HUES6 (cell line): ENCODE data around the gene CPNE9.
"Not testable (repeated sequence)": the region's sequence is repeated elsewhere in the genome, so short reads cannot be mapped to it uniquely, and the experiment has no call there.

Source experiments
- H3K27ac ChIP-seq: 2 replicates; pipeline ENCODE4 v1.7.0; 2013; ENCODE audit warnings: low read depth, mild to moderate bottlenecking, low read length, inconsistent platforms
- H3K27me3 ChIP-seq: 2 replicates; pipeline ENCODE4 v1.6.1; 2013; ENCODE audit warnings: low read length; ENCODE audit not compliant: control insufficient read depth, insufficient read depth
- H3K36me3 ChIP-seq: 2 replicates; pipeline ENCODE4 v1.6.1; 2013; ENCODE audit warnings: low read length; ENCODE audit not compliant: control insufficient read depth, insufficient read depth
- H3K4me1 ChIP-seq: 2 replicates; pipeline ENCODE4 v1.6.1; 2013; ENCODE audit warnings: low read length; ENCODE audit not compliant: control insufficient read depth, insufficient read depth
- H3K4me3 ChIP-seq: 2 replicates; pipeline ENCODE4 v1.5.1; 2013; ENCODE audit warnings: low read depth, low read length
- H3K9ac ChIP-seq: one replicate; pipeline ENCODE4 v1.6.1; 2013; ENCODE audit warnings: mild to moderate bottlenecking, low read length
- H3K9me3 ChIP-seq: 2 replicates; pipeline ENCODE4 v1.6.1; 2013; ENCODE audit warnings: low read depth, low read length; ENCODE audit not compliant: control insufficient read depth, insufficient read depth

Gene CPNE9

DNA sequence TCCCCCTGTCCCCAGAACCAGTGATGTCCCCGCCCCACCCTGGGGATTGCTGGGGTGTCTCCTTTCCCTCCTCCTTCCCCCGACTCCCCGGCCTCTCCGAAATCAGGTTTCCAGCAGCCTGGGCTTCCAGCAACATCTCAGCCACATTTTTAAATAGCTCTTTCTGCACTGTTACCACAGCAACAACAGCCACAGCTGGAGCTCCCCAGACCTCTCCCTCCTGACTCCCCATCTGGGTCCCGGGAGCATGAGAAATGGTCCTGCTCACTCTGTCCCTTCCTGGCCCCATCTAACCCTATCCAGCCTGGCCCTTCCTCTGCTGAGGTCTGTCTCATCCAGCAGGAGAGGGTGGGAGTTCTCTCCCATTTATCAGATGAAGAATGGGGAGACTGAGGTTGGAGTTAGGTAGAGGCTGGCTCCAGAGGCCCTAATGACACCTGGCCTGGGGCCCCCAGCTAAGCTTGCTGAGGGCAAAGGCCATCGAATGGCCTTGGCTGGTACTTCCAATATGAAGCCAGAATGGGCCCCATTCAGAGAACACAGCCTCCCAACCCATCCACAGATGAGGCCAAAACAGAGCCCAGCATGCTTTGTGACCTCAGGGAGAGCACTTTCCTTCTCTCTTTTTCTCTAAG lies 64.6 kb downstream of the CPNE9 start:
- Histone ChIP-seq H3K4me1 (peaks cover 16% of the 10 kb centered on the region), H3K27ac (no peak overlapping the region), H3K9me3 (no peaks in the 10 kb centered on the region), H3K27me3 (peaks cover 11% of the 10 kb centered on the region), H3K9ac (no peak overlapping the region), H3K4me3 (no peak overlapping the region), H3K36me3 (no peaks in the 10 kb centered on the region)

DNA sequence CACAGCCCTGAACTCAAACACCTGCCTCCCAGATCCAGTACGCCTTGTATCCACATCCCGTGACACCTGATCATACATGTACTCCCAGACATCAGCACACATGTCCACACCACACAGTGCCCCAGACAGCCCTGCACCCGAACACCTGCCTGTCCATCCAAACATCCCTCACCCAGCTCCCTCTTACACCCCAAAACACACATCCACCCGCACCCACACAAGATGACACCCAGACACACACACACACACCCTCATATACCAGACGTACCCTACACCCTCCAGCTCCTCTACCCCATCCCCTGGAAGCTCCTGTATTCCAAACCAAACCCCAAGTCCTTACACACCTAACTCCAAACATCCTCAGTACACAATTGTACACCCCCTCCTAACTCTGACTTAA lies 65.4 kb downstream of the CPNE9 start:
- H3K9me3 ChIP-seq: no peaks in the 10 kb centered on the region
- peak overlapping the region; percentile 71 for H3K4me3 ChIP-seq
- H3K4me1 ChIP-seq: peaks cover 16% of the 10 kb centered on the region
- no peak overlapping the region for H3K27ac ChIP-seq
- H3K9ac ChIP-seq: no peak overlapping the region
- no peaks in the 10 kb centered on the region for H3K36me3 ChIP-seq
- peaks cover 11% of the 10 kb centered on the region for H3K27me3 ChIP-seq

DNA sequence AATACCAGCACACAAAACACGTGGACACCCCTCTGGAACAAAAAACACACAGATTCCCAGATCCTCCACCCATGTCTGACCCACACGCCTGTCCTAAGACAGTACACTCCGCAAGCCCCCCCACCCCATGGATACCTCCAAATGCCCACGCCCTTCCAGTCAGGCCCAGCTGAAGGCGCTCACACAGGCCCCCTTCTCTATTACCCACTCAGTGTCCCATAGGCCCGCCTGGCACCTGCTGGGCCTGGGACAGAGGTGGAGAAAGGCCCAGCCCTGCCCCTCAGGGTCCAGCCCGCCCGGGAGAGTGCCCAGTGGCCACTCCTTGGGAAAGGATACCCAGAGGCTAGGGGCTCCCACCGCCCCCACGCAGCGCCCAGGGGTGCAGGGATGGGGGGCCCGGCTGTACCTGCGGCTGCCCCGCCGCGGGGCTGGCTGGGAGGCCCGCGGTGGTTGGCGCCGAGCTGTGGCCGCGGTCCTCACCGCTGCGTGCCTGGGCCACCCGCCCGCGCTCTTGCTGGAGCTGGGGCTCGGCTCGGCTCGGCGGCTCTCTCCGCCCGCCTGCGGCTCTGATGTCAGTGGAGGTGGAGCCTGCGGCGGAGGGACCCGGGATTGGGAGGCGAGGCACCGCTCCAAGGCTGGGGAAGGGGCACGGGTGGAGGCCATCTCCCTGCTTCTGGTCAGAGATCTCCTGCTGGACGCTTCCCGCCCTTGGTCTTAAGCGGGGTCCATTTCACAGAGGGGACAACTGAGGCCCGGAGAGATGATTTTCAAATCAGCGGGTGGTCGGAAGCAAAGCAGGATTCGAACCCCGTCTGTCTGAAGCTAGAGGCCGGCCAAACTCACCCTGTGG lies 66.0 kb downstream of the CPNE9 start, which contains the start of gene CAMK1:
Gene CAMK1, minus strand, starts transcription at position 522 of the 850 bp plus-strand sequence. CDS start 2,198 bp downstream, outside the sequence.
- Histone ChIP-seq H3K27me3 (peaks cover 11% of the 10 kb centered on the region), H3K27ac (no peak within 1 kb of the TSS), H3K4me3 (peak within 1 kb of the TSS; percentile 71), H3K4me1 (peaks cover 16% of the 10 kb centered on the region), H3K36me3 (no peaks in the 10 kb centered on the region), H3K9me3 (no peaks in the 10 kb centered on the region), H3K9ac (peak within 1 kb of the TSS; percentile 49)

DNA sequence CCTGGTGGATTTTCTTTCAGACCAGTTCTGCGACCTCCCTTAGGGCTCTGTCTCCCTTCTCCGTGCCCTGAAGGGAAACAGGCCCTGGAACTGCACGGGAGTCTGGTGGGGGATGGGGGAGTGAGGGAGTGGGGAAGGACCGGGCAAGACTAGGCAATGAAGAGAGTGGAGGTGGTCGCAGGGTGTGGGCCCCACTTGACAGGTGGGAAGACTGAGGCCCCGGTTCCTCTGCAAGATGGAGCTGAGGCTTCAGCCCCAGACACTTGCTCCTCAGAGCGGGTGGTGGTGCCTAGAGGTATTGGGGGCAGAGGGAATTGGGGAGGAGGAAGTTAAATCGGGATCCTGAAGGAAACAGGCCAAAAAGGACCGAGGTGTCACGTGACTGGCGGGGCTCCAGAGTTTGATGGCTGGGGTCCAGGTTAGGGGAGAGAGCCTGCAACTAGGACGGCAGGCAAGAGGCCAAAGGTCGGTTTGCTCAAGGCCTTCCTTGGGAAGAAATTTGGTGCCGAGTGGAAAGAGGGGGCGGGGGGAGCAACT lies 66.7 kb downstream of the CPNE9 start:
- Histone ChIP-seq H3K9ac (peak overlapping the region; percentile 49), H3K27ac (no peak overlapping the region), H3K9me3 (no peaks in the 10 kb centered on the region), H3K4me3 (peak overlapping the region; percentile 71), H3K27me3 (peaks cover 11% of the 10 kb centered on the region), H3K4me1 (peaks cover 16% of the 10 kb centered on the region), H3K36me3 (no peaks in the 10 kb centered on the region)

DNA sequence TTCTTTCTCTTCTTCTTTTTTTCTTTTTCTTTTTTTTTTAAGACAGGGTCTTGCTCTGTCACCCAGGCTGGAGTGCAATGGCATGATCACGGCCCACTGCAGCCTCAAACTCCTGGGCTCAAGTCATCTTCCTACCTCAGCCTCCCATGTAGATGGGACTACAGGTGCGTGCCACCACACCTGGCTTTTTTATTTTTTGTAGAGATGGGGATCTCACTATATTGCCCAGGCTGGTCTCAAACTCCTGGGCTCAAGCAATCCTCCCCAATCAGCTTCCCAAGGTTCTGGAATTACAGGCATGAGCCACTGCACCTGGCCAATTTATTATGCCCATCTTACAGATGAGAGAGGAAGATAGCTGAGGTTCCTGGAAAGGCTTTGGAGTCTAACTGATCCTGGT lies 67.4 kb downstream of the CPNE9 start:
- not testable (repeated sequence) for H3K36me3 ChIP-seq, H3K4me3 ChIP-seq, H3K9me3 ChIP-seq, H3K27ac ChIP-seq, H3K9ac ChIP-seq
- peaks cover 15% of the 10 kb centered on the region for H3K4me1 ChIP-seq
- peaks cover 11% of the 10 kb centered on the region for H3K27me3 ChIP-seq

DNA sequence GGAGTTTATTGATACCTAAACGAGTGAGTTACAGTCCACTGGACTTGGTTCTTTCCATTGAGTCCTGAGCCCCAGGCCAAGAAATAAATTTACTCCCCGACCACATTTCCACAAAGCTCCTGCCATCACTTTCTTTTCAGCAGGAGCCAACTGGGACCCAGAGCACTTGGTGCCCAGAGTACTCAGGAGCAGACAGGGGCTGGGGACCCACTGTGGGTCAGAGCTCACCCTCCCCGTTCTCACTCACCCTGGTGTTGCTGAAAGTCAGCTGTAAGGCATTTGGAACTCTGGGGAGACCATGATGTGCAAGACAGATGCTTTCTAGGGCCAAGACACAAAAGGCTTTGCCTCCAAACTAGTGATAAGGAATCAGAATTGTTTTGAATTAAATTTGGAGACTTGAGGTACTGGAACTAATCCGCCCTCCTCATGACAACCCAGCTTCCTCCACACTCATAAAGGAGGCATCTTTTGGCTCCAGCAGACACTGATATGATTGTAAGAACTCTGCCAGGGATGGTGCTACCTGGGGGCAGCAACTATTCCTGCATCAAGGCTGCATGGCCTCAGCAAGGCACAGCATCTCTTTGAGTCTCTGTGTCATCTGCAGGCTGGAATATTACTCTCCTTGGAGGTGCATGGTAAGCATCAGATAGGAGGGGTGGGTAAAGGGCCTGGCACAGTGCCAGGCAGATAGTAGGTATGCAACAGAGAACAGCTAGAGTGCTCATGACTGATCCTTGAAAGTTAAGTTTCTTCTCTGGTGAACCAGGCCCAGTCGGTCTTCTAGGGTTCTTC lies 73.5 kb downstream of the CPNE9 start:
- no peak overlapping the region for H3K9ac ChIP-seq
- H3K36me3 ChIP-seq: peaks cover 22% of the 10 kb centered on the region
- no peaks in the 10 kb centered on the region for H3K27me3 ChIP-seq
- H3K27ac ChIP-seq: no peak overlapping the region
- H3K4me1 ChIP-seq: no peaks in the 10 kb centered on the region
- H3K4me3 ChIP-seq: no peak overlapping the region
- no peaks in the 10 kb centered on the region for H3K9me3 ChIP-seq

DNA sequence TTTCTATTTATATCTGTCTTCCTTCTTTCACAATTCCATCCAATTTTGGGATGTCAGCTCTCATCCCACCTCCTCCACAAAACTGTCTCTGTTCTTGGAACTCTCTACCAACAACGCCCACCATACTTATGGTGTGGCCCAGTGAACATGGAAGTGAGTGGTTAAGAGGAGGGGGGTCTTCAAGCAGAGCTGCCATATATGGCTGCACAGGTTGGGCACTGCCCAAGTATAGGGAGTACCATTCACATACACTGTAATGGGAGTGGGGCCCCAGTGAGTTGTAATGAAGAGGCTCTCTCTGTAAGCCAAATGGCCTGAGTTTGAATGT lies 74.0 kb downstream of the CPNE9 start:
- Histone ChIP-seq H3K4me3 (no peak overlapping the region), H3K27ac (no peak overlapping the region), H3K9me3 (no peaks in the 10 kb centered on the region), H3K4me1 (no peaks in the 10 kb centered on the region), H3K27me3 (no peaks in the 10 kb centered on the region), H3K9ac (no peak overlapping the region), H3K36me3 (peaks cover 27% of the 10 kb centered on the region)

DNA sequence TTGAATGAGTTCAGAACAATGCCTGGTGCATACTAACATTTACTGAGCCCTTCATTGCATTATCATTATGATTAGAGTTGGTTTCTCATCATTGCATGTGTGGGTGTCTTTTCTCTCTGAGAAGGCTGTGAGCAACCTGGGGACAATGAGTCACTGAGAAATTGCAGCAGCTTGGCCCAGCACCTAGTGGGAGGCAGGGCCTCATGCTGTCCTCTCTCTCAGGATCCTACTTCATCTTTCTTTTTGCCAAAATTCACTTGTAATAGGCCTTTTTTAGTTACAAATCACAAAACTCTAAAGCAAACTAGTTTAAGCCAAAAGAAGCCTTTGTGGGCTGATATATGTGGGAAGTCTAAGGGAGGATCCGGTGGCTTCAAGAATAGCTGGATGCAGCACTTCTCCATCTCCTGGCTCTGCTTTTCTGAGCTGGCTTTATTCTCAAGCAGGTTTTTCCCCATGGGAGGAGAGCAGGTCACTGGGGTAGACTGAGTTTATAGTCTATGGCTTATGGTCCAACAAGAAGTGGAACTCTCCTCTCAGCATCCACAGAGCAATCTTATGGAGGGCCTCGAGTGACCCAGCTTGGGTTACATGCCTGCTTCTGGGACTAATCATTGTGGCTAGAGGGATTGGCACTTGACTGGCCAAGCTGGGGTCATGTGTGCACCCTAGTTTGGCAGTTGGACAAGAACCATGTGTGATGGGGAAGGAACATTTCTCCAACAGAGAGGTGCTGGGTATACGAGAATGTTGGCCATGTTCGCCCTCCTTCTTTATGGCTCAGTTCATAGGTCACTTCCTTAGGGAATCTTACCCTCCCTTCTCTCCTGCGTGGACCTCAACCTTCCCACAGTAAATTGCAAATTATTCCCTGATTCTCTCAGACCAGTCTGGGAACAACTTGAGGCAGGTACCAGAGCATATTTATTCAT lies 74.8 kb downstream of the CPNE9 start:
- Histone ChIP-seq H3K4me1 (no peaks in the 10 kb centered on the region), H3K9me3 (no peaks in the 10 kb centered on the region), H3K9ac (no peak overlapping the region), H3K36me3 (peaks cover 33% of the 10 kb centered on the region), H3K4me3 (no peak overlapping the region), H3K27ac (no peak overlapping the region), H3K27me3 (no peaks in the 10 kb centered on the region)

DNA sequence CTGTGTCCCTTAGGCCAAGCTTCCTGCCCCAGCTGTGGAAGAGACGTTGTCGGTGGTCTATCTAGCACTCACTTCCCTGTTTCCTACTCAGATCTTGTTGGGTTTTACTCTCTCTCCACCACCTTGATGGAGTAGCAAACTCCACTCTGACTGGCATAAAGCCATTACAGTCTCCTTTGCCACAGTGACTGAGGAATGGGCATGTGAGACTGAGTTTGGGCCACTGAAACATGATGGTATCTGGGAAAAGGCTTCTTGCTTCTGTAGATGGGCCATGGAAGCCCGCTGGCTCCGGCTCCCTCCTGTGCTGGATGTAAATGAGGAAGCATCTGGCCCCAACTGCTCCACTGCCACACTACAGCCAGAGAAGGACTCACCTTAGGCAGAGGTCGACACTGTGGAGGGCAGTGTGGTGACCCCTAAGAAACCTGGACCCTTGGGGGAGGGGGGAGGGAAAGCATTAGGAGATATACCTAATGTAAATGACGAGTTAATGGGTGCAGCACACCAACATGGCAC lies 75.5 kb downstream of the CPNE9 start:
- no peaks in the 10 kb centered on the region for H3K9me3 ChIP-seq
- H3K36me3 ChIP-seq: peaks cover 39% of the 10 kb centered on the region
- no peak overlapping the region for H3K9ac ChIP-seq
- no peaks in the 10 kb centered on the region for H3K4me1 ChIP-seq
- H3K4me3 ChIP-seq: no peak overlapping the region
- H3K27ac ChIP-seq: no peak overlapping the region
- H3K27me3 ChIP-seq: no peaks in the 10 kb centered on the region
